GM23338 (cell line): ENCODE measurements around the gene FCHSD2. TPM values are rescaled to one million over a fixed set of nuclear protein-coding genes. Genes with fewer than 3 reads are reported as not detected.

Experiments used
- ATAC-seq: fragments of 200-7000 bp; cut with Tn5 transposase; 3 replicates; pipeline ENCODE4 v1.9.1; 2020
- DNase-seq: peaks from one replicate; pipeline ENCODE4 v3.0.0-alpha.2; 2015; ENCODE audit warnings: low spot score
- H2AFZ ChIP-seq: fragments of 200-600 bp; sonication (generic); 2 replicates; pipeline ENCODE4 v1.8.0; 2016; ENCODE audit warnings: antibody characterized with exemption, mild to moderate bottlenecking, moderate library complexity
- H3F3A ChIP-seq: fragments of 200-600 bp; sonication (generic); replicated peaks from 2 replicates; pipeline ENCODE4 v1.8.0; 2017; ENCODE audit warnings: antibody characterized with exemption, mixed run types, low read depth
- H3K27ac ChIP-seq: fragments of 200-600 bp; sonication (generic); 2 replicates; pipeline ENCODE4 v1.6.1; 2016; ENCODE audit warnings: low read depth
- H3K27me3 ChIP-seq: fragments of 200-600 bp; sonication (generic); 2 replicates; pipeline ENCODE4 v1.8.0; 2016; ENCODE audit warnings: mild to moderate bottlenecking, mixed run types, moderate library complexity; ENCODE audit not compliant: insufficient read depth
- H3K36me3 ChIP-seq: fragments of 200-600 bp; sonication (generic); 2 replicates; pipeline ENCODE4 v1.8.0; 2016; ENCODE audit warnings: mild to moderate bottlenecking; ENCODE audit not compliant: insufficient read depth
- H3K4me1 ChIP-seq: fragments of 200-600 bp; sonication (generic); 2 replicates; pipeline ENCODE4 v1.8.0; 2016; ENCODE audit warnings: mild to moderate bottlenecking, moderate library complexity; ENCODE audit not compliant: insufficient read depth
- H3K4me2 ChIP-seq: fragments of 200-600 bp; sonication (generic); 2 replicates; pipeline ENCODE4 v1.7.1; 2017; ENCODE audit warnings: mixed run types
- H3K4me3 ChIP-seq: fragments of 200-600 bp; sonication (generic); 2 replicates; pipeline ENCODE4 v1.6.1; 2016; ENCODE audit warnings: mixed run types
- H3K79me2 ChIP-seq: fragments of 200-600 bp; sonication (generic); replicated peaks from 2 replicates; pipeline ENCODE4 v1.8.0; 2017; ENCODE audit warnings: mild to moderate bottlenecking; ENCODE audit not compliant: insufficient read depth
- H3K9me2 ChIP-seq: fragments of 200-600 bp; sonication (generic); 2 replicates; pipeline ENCODE4 v1.8.0; 2017; ENCODE audit not compliant: insufficient read depth
- H4K20me1 ChIP-seq: fragments of 200-600 bp; sonication (generic); replicated peaks from 2 replicates; pipeline ENCODE4 v1.8.0; 2017; ENCODE audit warnings: mild to moderate bottlenecking; ENCODE audit not compliant: insufficient read depth
- H3K27ac Mint-ChIP-seq: 2 replicates; pipeline ENCODE4 v1.8.0; 2020; ENCODE audit warnings: inconsistent platforms, mild to moderate bottlenecking, moderate library complexity, mixed read lengths
- H3K27me3 Mint-ChIP-seq: 3 replicates; pipeline ENCODE4 v1.8.0; 2022; ENCODE audit warnings: low read depth, mild to moderate bottlenecking, moderate library complexity, mixed read lengths, inconsistent platforms; ENCODE audit not compliant: insufficient read depth, poor library complexity
- H3K36me3 Mint-ChIP-seq: 3 replicates; pipeline ENCODE4 v1.8.0; 2021; ENCODE audit warnings: low read depth, mild to moderate bottlenecking, inconsistent platforms, moderate library complexity, mixed read lengths
- H3K4me1 Mint-ChIP-seq: 3 replicates; pipeline ENCODE4 v1.8.0; 2020; ENCODE audit warnings: mild to moderate bottlenecking, inconsistent platforms, mixed read lengths
- H3K4me3 Mint-ChIP-seq: 3 replicates; pipeline ENCODE4 v1.8.0; 2021; ENCODE audit warnings: moderate library complexity, mild to moderate bottlenecking, inconsistent platforms, mixed read lengths
- H3K9me3 Mint-ChIP-seq: 3 replicates; pipeline ENCODE4 v1.8.0; 2020; ENCODE audit warnings: moderate library complexity, mild to moderate bottlenecking, inconsistent platforms, mixed read lengths
- ETS1 ChIP-seq: IDR thresholded peaks from 2 replicates; pipeline ENCODE4 v1.6.1; 2016; ENCODE audit warnings: antibody characterized with exemption
- EZH2 ChIP-seq: fragments of 200-600 bp; sonication (generic); IDR thresholded peaks from one replicate; pipeline ENCODE4 v1.8.0; 2017; ENCODE audit warnings: antibody characterized with exemption, mild to moderate bottlenecking, low read depth; ENCODE audit not compliant: unreplicated experiment
- NANOG ChIP-seq: IDR thresholded peaks from 2 replicates; pipeline ENCODE4 v1.6.1; 2016; ENCODE audit warnings: antibody characterized with exemption, borderline replicate concordance
- ZNF331 ChIP-seq: fragments of 250-450 bp; sonication (Bioruptor Pico); IDR thresholded peaks from 2 replicates; pipeline ENCODE4 v1.5.0; 2020; ENCODE audit warnings: low read depth, mild to moderate bottlenecking, moderate library complexity
- polyA plus RNA-seq: library from polyadenylated mRNA; unstranded; fragments of >200 nt; fragmentation: Nextera tagmentation; extraction: Ambion mirVana; gene quantifications from 2 replicates; pipeline ENCODE4 v1.2.1, GENCODE V29; 2016
- total RNA-seq: library from RNA; depleted of rRNA; stranded (reverse); fragments of >200 nt; shearing (Covaris generic); gene quantifications from 2 replicates; pipeline ENCODE4 v1.2.3, GENCODE V29; 2014
- TF ChIP-seq, protein P1 (sequence below): fragments of 250-450 bp; sonication (Bioruptor Pico); IDR thresholded peaks from 2 replicates; pipeline ENCODE4 v1.5.0; 2020; ENCODE audit warnings: mild to moderate bottlenecking, moderate library complexity
- TF ChIP-seq, protein P2 (sequence below): IDR thresholded peaks from one replicate; pipeline ENCODE4 v1.6.1; 2018; ENCODE audit warnings: antibody characterized with exemption; ENCODE audit not compliant: unreplicated experiment

FCHSD2 gene
- total and polyA plus RNA-seq, 2 experiments from 2014 or later: 3.6 to 5.2 TPM

GRCh38 chr11:72890881-72891280, 251.2 kb downstream of the FCHSD2 start (continued):
- TF ChIP-seq, protein P1, sequence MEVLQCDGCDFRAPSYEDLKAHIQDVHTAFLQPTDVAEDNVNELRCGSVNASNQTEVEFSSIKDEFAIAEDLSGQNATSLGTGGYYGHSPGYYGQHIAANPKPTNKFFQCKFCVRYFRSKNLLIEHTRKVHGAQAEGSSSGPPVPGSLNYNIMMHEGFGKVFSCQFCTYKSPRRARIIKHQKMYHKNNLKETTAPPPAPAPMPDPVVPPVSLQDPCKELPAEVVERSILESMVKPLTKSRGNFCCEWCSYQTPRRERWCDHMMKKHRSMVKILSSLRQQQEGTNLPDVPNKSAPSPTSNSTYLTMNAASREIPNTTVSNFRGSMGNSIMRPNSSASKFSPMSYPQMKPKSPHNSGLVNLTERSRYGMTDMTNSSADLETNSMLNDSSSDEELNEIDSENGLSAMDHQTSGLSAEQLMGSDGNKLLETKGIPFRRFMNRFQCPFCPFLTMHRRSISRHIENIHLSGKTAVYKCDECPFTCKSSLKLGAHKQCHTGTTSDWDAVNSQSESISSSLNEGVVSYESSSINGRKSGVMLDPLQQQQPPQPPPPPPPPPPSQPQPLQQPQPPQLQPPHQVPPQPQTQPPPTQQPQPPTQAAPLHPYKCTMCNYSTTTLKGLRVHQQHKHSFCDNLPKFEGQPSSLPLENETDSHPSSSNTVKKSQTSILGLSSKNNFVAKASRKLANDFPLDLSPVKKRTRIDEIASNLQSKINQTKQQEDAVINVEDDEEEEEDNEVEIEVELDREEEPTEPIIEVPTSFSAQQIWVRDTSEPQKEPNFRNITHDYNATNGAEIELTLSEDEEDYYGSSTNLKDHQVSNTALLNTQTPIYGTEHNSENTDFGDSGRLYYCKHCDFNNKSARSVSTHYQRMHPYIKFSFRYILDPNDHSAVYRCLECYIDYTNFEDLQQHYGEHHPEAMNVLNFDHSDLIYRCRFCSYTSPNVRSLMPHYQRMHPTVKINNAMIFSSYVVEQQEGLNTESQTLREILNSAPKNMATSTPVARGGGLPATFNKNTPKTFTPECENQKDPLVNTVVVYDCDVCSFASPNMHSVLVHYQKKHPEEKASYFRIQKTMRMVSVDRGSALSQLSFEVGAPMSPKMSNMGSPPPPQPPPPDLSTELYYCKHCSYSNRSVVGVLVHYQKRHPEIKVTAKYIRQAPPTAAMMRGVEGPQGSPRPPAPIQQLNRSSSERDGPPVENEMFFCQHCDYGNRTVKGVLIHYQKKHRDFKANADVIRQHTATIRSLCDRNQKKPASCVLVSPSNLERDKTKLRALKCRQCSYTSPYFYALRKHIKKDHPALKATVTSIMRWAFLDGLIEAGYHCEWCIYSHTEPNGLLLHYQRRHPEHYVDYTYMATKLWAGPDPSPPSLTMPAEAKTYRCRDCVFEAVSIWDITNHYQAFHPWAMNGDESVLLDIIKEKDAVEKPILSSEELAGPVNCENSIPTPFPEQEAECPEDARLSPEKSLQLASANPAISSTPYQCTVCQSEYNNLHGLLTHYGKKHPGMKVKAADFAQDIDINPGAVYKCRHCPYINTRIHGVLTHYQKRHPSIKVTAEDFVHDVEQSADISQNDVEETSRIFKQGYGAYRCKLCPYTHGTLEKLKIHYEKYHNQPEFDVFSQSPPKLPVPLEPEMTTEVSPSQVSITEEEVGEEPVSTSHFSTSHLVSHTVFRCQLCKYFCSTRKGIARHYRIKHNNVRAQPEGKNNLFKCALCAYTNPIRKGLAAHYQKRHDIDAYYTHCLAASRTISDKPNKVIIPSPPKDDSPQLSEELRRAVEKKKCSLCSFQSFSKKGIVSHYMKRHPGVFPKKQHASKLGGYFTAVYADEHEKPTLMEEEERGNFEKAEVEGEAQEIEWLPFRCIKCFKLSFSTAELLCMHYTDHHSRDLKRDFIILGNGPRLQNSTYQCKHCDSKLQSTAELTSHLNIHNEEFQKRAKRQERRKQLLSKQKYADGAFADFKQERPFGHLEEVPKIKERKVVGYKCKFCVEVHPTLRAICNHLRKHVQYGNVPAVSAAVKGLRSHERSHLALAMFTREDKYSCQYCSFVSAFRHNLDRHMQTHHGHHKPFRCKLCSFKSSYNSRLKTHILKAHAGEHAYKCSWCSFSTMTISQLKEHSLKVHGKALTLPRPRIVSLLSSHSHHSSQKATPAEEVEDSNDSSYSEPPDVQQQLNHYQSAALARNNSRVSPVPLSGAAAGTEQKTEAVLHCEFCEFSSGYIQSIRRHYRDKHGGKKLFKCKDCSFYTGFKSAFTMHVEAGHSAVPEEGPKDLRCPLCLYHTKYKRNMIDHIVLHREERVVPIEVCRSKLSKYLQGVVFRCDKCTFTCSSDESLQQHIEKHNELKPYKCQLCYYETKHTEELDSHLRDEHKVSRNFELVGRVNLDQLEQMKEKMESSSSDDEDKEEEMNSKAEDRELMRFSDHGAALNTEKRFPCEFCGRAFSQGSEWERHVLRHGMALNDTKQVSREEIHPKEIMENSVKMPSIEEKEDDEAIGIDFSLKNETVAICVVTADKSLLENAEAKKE (CRISPR knock-in tag): no peak
- no peak for TF ChIP-seq EZH2

GRCh38 chr11:72886619-72887018, 255.5 kb downstream of the FCHSD2 start:
- H3K27ac ChIP-seq: no peak overlapping the region
- TF ChIP-seq ZNF331 (CRISPR knock-in tag): no peak
- TF ChIP-seq NANOG: no peak
- TF ChIP-seq ETS1: no peak
- TF ChIP-seq, protein P2, sequence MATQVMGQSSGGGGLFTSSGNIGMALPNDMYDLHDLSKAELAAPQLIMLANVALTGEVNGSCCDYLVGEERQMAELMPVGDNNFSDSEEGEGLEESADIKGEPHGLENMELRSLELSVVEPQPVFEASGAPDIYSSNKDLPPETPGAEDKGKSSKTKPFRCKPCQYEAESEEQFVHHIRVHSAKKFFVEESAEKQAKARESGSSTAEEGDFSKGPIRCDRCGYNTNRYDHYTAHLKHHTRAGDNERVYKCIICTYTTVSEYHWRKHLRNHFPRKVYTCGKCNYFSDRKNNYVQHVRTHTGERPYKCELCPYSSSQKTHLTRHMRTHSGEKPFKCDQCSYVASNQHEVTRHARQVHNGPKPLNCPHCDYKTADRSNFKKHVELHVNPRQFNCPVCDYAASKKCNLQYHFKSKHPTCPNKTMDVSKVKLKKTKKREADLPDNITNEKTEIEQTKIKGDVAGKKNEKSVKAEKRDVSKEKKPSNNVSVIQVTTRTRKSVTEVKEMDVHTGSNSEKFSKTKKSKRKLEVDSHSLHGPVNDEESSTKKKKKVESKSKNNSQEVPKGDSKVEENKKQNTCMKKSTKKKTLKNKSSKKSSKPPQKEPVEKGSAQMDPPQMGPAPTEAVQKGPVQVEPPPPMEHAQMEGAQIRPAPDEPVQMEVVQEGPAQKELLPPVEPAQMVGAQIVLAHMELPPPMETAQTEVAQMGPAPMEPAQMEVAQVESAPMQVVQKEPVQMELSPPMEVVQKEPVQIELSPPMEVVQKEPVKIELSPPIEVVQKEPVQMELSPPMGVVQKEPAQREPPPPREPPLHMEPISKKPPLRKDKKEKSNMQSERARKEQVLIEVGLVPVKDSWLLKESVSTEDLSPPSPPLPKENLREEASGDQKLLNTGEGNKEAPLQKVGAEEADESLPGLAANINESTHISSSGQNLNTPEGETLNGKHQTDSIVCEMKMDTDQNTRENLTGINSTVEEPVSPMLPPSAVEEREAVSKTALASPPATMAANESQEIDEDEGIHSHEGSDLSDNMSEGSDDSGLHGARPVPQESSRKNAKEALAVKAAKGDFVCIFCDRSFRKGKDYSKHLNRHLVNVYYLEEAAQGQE: no peak

More at GRCh38 chr11:72886619-72887018, 255.5 kb downstream of the FCHSD2 start:
- no peak overlapping the region for H2AFZ ChIP-seq
- H4K20me1 ChIP-seq: no peaks in the 10 kb centered on the region
- H3K36me3 ChIP-seq: no peaks in the 10 kb centered on the region
- Mint-ChIP-seq H3K27me3 (no peaks in the 10 kb centered on the region), H3K4me1 (no peaks in the 10 kb centered on the region), H3K9me3 (no peaks in the 10 kb centered on the region), H3K36me3 (no peaks in the 10 kb centered on the region), H3K4me3 (no peak overlapping the region), H3K27ac (no peak overlapping the region)
- H3K4me2 ChIP-seq: no peak overlapping the region
- H3K9me2 ChIP-seq: no peaks in the 10 kb centered on the region
- no peaks in the 10 kb centered on the region for H3K4me1 ChIP-seq
- no peak for ATAC-seq
- H3F3A ChIP-seq: no peaks in the 10 kb centered on the region
- DNase-seq: no peak
- no peaks in the 10 kb centered on the region for H3K27me3 ChIP-seq
- no peaks in the 10 kb centered on the region for H3K79me2 ChIP-seq
- no peak overlapping the region for H3K4me3 ChIP-seq
